Esophagus muscularis mucosa (tissue), 4 donors: ENCODE results near the gene MCUB.

Experiments used
- EP300 ChIP-seq: sonication (generic); formaldehyde crosslinking; IDR thresholded peaks from one replicate; pipeline ENCODE4 v1.6.1; 2017; ENCODE audit warnings: antibody characterized with exemption
- POLR2A ChIP-seq: fragments of 450-650 bp; IDR thresholded peaks from one replicate; pipeline ENCODE4 v1.6.1; 2017; ENCODE audit warnings: antibody characterized with exemption, moderate library complexity, mild to moderate bottlenecking, low read depth
- POLR2AphosphoS5 ChIP-seq, 2 donors: sonication (generic); formaldehyde crosslinking; IDR thresholded peaks; one replicate each; pipeline ENCODE4 v1.6.1; 2017; ENCODE audit warnings: antibody characterized with exemption in 2 of 2
- TF ChIP-seq, protein P1 (sequence below), 3 experiments: fragments of 200-600 bp in 2 of 3; fragments of 450-650 bp in 1 of 3; sonication (generic) in 2 of 3; IDR thresholded peaks; one replicate each; pipeline ENCODE4 v1.5.1; 2017 to 2019; ENCODE audit warnings: antibody characterized with exemption in 3 of 3, mild to moderate bottlenecking in 2 of 3, moderate library complexity in 1 of 3

DNA sequence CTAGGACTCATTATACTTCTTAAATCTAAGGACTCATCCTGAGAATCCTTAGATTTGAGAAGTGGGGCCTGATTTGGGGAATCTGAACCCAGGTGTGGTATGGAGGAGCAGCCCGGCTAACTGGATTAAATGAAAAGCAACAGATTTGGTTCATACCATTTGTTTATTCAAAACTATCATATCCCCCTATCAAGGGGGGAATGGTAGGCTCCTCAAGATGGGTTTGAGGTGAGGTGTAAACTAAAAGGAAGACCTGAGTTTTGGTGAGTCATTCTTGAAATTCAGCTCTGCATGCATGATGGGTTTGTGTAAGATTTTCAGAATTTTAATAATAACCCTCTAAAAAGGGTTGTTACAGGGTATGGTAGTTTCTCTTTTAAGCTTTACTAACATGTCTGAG, 89.8 kb downstream of the MCUB start:
- TF ChIP-seq POLR2AphosphoS5 (IDR thresholded peaks at IDR 0.05) (no peak), POLR2A (no peak), EP300 (no peak)
- TF ChIP-seq, protein P1, sequence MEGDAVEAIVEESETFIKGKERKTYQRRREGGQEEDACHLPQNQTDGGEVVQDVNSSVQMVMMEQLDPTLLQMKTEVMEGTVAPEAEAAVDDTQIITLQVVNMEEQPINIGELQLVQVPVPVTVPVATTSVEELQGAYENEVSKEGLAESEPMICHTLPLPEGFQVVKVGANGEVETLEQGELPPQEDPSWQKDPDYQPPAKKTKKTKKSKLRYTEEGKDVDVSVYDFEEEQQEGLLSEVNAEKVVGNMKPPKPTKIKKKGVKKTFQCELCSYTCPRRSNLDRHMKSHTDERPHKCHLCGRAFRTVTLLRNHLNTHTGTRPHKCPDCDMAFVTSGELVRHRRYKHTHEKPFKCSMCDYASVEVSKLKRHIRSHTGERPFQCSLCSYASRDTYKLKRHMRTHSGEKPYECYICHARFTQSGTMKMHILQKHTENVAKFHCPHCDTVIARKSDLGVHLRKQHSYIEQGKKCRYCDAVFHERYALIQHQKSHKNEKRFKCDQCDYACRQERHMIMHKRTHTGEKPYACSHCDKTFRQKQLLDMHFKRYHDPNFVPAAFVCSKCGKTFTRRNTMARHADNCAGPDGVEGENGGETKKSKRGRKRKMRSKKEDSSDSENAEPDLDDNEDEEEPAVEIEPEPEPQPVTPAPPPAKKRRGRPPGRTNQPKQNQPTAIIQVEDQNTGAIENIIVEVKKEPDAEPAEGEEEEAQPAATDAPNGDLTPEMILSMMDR (IDR thresholded peaks at IDR 0.05) = no peak
